Left lung (tissue), 14 donors: Measurements from ENCODE around the gene C16orf90. TPM values are rescaled to one million over a fixed set of nuclear protein-coding genes. Genes with fewer than 3 reads are reported as not detected.

Experiments used
- ATAC-seq: fragments of 200-7000 bp; cut with Tn5 transposase; one replicate; pipeline ENCODE4 v1.9.1; 2020; ENCODE audit warnings: moderate library complexity
- DNase-seq, 4 donors: peaks; one replicate each; pipeline ENCODE4 v3.0.0-alpha.2; 2013 to 2020
- H3K27ac ChIP-seq, 2 donors: fragments of 200-600 bp; sonication (generic) in 1 of 2; one replicate each; pipeline versions ENCODE4 v1.5.0 to v1.8.0; 2020 to 2021
- H3K27me3 ChIP-seq, 2 donors: fragments of 200-600 bp; sonication (generic) in 1 of 2; one replicate each; pipeline versions ENCODE4 v1.5.0 to v1.8.0; 2020 to 2021
- H3K36me3 ChIP-seq, 2 donors: fragments of 200-600 bp; sonication (generic) in 1 of 2; one replicate each; pipeline versions ENCODE4 v1.5.0 to v1.8.0; 2020 to 2021
- H3K4me1 ChIP-seq, 2 donors: fragments of 200-600 bp; one replicate each; pipeline ENCODE4 v1.8.0; 2021
- H3K4me3 ChIP-seq, 2 donors: fragments of 200-600 bp; sonication (generic) in 1 of 2; one replicate each; pipeline versions ENCODE4 v1.5.0 to v1.8.0; 2020 to 2021; ENCODE audit warnings: mild to moderate bottlenecking in 1 of 2
- H3K9me3 ChIP-seq, 2 donors: fragments of 200-600 bp; sonication (generic) in 1 of 2; one replicate each; pipeline versions ENCODE4 v1.5.0 to v1.8.0; 2020 to 2021
- CTCF ChIP-seq, 2 donors: fragments of 200-600 bp; sonication (generic) in 1 of 2; IDR thresholded peaks; one replicate each; pipeline versions ENCODE4 v1.5.0 to v1.8.0; 2021; ENCODE audit warnings: antibody characterized with exemption in 2 of 2
- intact Hi-C, 2 donors: fragments of 100-400 bp; cut with DNase I; formaldehyde crosslinking; loops; one replicate each; pipeline versions ENCODE4 v1.11.2 to v1.14.2; 2022
- long read RNA-seq, 12 donors: library from polyadenylated mRNA in 2 of 12; unstranded in 2 of 12; transcript quantifications; one replicate each; pipeline ENCODE4 v2.0.0 and lab custom pipeline, GENCODE V29; 2019 to 2026
- polyA plus RNA-seq, 6 donors: library from polyadenylated mRNA; unstranded; fragments of 120-200 nt; gene quantifications; one replicate each; pipeline ENCODE4 v1.2.1, GENCODE V29; 2013; ENCODE audit not compliant: insufficient read length in 6 of 6
- total RNA-seq, 2 donors: library from RNA; stranded (reverse); fragmentation: NEBNext Ultra II Directional; extraction: Animal tissue kit (Norgen Biotek cat#: 25700); gene quantifications; one replicate each; pipeline ENCODE4 v1.2.1, GENCODE V29; 2021
- donor health status: DM: no; HTN: yes; CAD: no.
- donor health status: DM: no; HTN: no; CAD: no.

Gene C16orf90
- not detected for total RNA-seq
- polyA plus RNA-seq: under 1 TPM in 1 of 6 donors, not detected in 5; 0.15 TPM
- long read RNA-seq, donor 1, partial matches to known transcripts: 17 of 31 reads
- long read RNA-seq, donor 1, other reads (novel, unspliced or antisense): 14 of 31 reads
- long read RNA-seq, donor 2: 0 reads
- long read RNA-seq, donor 3: 0 reads
- long read RNA-seq, donor 4: 0 reads
- long read RNA-seq, donor 5: 0 reads
- long read RNA-seq, donor 6: 0 reads
- long read RNA-seq, donor 7: 0 reads
- long read RNA-seq, donor 8: 0 reads
- long read RNA-seq, donor 9: 0 reads
- long read RNA-seq, donor 10: 0 reads
- long read RNA-seq, donor 11: 0 reads
- long read RNA-seq, donor 12: 0 reads

DNA sequence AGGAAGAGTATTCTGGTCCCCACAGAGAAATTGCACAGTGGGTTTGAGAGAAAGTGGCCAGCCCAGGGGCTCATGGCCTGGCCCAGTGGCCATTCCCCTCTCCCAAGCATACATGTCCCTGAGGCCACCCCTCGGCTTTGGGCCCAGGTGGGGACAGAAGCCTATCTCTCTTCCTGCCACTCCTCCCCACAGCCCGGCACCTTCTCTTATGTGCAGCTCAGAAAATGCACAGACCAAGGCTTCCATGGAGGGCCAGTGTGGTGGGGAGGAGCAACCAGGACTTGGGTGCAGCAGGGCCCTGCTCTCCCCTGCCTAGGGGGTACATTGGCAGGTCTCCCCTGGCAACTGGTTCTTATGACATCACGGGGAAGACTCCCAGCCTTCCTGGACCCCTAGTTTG lies at the start of gene C16orf90:
TSS of gene C16orf90 (minus strand) at position 314 of the 400 bp plus-strand sequence. CDS start at position 246, 68 bp downstream.
- intact Hi-C loops: no loop called here
- H3K27me3 ChIP-seq: peaks cover 0 to 3% of the 10 kb centered on the region in 2 donors
- no peaks in the 10 kb centered on the region for H3K36me3 ChIP-seq
- no peak within 1 kb of the TSS for H3K4me3 ChIP-seq
- no peak for TF ChIP-seq CTCF (IDR thresholded peaks at IDR 0.05)
- H3K9me3 ChIP-seq: no peaks in the 10 kb centered on the region
- DNase-seq (no peak), ATAC-seq (no peak)
- no peak within 1 kb of the TSS for H3K27ac ChIP-seq
- H3K4me1 ChIP-seq: peaks cover 0 to 13% of the 10 kb centered on the region in 2 donors

DNA sequence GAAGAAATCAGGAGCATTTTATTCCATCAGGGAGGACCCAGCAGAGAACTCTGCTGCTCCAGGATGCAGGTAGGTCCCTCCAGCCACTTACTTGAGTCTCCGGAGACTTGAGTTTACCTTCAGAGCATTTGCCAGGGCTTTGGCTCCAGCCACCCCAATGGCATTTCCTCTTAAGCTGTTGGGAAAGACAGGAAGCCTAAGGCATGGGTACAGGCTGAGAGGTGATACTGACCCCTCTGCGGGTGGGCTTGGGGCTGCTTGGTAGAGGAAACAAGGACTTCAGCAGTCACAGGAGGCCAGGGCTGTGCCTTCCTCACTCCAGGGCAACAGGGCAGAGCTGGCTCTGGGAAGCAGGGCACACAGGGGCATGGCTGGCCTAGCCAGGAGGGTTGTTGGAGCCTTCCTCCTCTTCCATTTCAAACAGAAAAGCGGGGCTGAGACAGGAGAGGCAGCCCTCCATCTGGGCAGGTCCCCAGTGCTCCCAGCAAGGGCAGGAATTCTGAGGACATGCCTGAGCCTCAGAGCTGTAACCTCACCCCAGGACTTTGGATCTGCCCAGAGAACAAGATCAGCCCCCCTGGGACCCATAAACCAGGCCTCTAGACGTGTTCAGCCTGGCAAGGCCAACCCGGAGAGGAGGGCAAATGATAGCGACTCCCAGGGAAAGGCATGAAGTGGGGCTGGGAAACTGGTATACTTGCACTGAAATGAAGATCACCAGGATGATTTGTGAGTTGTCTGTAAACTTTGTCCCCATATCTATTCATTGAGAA lies 47.5 kb upstream of the C16orf90 start:
- no peak for ATAC-seq
- no peak for TF ChIP-seq CTCF (IDR thresholded peaks at IDR 0.05)
- intact Hi-C loops: no loop called here

DNA sequence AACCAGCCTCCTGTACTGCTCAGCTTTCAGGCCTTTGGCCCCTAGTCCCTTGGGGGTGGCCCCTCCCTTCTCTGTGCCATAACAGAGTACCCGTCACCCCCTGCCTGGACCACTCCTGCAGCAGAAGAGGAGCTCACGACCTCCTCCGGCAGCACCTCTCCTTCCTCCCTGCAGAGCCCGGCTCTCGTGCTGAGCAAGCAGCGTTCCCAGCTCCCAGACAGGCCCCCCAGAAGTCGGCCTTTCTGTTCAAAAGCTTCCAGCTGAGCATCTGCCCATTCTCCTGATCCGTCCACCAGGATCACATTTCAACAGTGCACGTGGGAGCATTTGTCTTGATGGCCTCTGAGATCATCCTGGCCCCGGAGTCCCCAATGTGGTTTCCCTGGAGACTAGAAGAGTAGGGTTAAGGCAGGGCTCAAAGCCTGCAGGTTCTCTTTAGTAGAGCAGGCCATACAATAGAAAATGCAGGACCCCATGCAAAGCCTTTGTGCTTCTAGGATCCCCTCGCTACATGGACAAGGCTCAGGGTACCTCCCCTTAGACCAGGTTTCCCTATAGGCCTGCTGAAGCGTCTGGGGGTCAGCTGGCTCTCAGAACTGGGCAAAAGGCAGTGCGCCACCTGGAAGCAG lies 46.4 kb upstream of the C16orf90 start:
- DNase-seq (no peak), ATAC-seq (no peak)
- Histone ChIP-seq H3K36me3 (peaks cover 0 to 40% of the 10 kb centered on the region in 2 donors), H3K9me3 (no peaks in the 10 kb centered on the region), H3K4me3 (no peak overlapping the region), H3K27me3 (no peaks in the 10 kb centered on the region), H3K4me1 (no peaks in the 10 kb centered on the region), H3K27ac (no peak overlapping the region)
- intact Hi-C loops: no loop called here
- TF ChIP-seq CTCF (IDR thresholded peaks at IDR 0.05): no peak

More for the DNA sequence above, 47.5 kb upstream of the C16orf90 start:
- no peak for DNase-seq
- Histone ChIP-seq H3K27me3 (no peaks in the 10 kb centered on the region), H3K27ac (no peak overlapping the region), H3K36me3 (peaks cover 0 to 35% of the 10 kb centered on the region in 2 donors), H3K4me3 (no peak overlapping the region), H3K9me3 (no peaks in the 10 kb centered on the region), H3K4me1 (no peaks in the 10 kb centered on the region)

- no peak overlapping the region for H3K4me3 ChIP-seq
- no peaks in the 10 kb centered on the region for H3K4me1 ChIP-seq
- no peaks in the 10 kb centered on the region for H3K27me3 ChIP-seq
- no peak for ATAC-seq
- peaks cover 0 to 64% of the 10 kb centered on the region in 2 donors for H3K36me3 ChIP-seq
- intact Hi-C loops: no loop called here
- H3K27ac ChIP-seq: no peak overlapping the region
- no peaks in the 10 kb centered on the region for H3K9me3 ChIP-seq
- TF ChIP-seq CTCF (IDR thresholded peaks at IDR 0.05): no peak
- DNase-seq: no peak
Observed at GRCh38 chr16:3538222-3538621, 42.9 kb upstream of the C16orf90 start.

DNA sequence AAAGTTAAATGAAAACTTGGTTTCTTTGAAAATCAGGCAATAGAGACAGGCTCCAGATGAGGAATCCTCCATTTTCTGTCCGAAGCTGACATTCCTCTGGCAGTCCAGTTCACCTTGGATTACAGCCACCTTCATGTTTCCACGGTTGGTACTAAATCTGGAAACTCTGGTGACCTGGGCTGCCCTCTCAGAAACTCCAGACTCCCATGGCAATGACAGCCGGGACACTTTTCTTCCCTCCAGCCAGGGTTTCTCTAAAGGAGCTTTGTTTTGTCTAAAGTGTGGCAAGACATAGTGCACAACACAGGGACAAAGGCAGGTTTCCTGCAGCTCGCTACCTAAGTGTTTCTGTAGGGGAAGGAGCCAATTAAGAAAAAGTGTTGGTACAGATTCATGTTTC lies 41.6 kb upstream of the C16orf90 start:
- ATAC-seq (no peak), DNase-seq (no peak)
- no peak for TF ChIP-seq CTCF (IDR thresholded peaks at IDR 0.05)
- Histone ChIP-seq H3K27ac (no peak overlapping the region), H3K36me3 (peaks cover 0 to 67% of the 10 kb centered on the region in 2 donors), H3K27me3 (no peaks in the 10 kb centered on the region), H3K4me1 (no peaks in the 10 kb centered on the region), H3K4me3 (no peak overlapping the region), H3K9me3 (no peaks in the 10 kb centered on the region)
- intact Hi-C loops: no loop called here
